Measurements from ENCODE around the gene TLK2.
"Not testable (repeated sequence)": the region's sequence is repeated elsewhere in the genome, so short reads cannot be mapped to it uniquely, and the experiment has no call there.

TLK2 gene

GRCh38 chr17:62493049-62493655 lies 14.5 kb downstream of the TLK2 start:
- H2BK120ac ChIP-seq (ENCODE audit: low read depth, low read length); H4K8ac ChIP-seq (ENCODE audit: low read depth, low read length); H3K27ac ChIP-seq (ENCODE audit: low read depth, low read length); DNase-seq; H4K5ac ChIP-seq (ENCODE audit: low read length); H3K23ac ChIP-seq (ENCODE audit: low read length); H3K9ac ChIP-seq (ENCODE audit: low read length); H3K79me1 ChIP-seq (ENCODE audit: low read length); H3K4me1 ChIP-seq (ENCODE audit: control insufficient read depth, low read depth, low read length); H3K36me3 ChIP-seq (ENCODE audit: control insufficient read depth, insufficient read depth, low read length); H2BK15ac ChIP-seq (replicated peaks; ENCODE audit: low read depth); H3K56ac ChIP-seq (ENCODE audit: low read length); H3K4me2 ChIP-seq (ENCODE audit: low read length); H2AK5ac ChIP-seq (ENCODE audit: low read length); H3K18ac ChIP-seq (ENCODE audit: low read length); H3K27me3 ChIP-seq (ENCODE audit: insufficient read depth, low read length, poor library complexity); H2BK5ac ChIP-seq (ENCODE audit: low read length); H3K4me3 ChIP-seq (ENCODE audit: low read length); H3K4ac ChIP-seq (ENCODE audit: low read depth, low read length): not testable (repeated sequence)
- WGBS (ENCODE audit: extremely low coverage, insufficient coverage, low lambda C conversion rate): no CpG with 5 or more reads among the region's 5 CpGs
- peaks cover 18% of the 10 kb centered on the region for H3K79me2 ChIP-seq (ENCODE audit: control insufficient read depth, insufficient read depth, low read length)

GRCh38 chr17:62494073-62494472 lies 15.4 kb downstream of the TLK2 start:
- no CpG with 5 or more reads among the region's 7 CpGs for WGBS (ENCODE audit: extremely low coverage, insufficient coverage, low lambda C conversion rate)
- H4K5ac ChIP-seq (ENCODE audit: low read length); H3K4me3 ChIP-seq (ENCODE audit: low read length); H3K4ac ChIP-seq (ENCODE audit: low read depth, low read length); H3K23ac ChIP-seq (ENCODE audit: low read length); H3K27me3 ChIP-seq (ENCODE audit: insufficient read depth, low read length, poor library complexity); H3K27ac ChIP-seq (ENCODE audit: low read depth, low read length); H3K18ac ChIP-seq (ENCODE audit: low read length); H2BK120ac ChIP-seq (ENCODE audit: low read depth, low read length); H4K8ac ChIP-seq (ENCODE audit: low read depth, low read length); H2AK5ac ChIP-seq (ENCODE audit: low read length); H3K79me1 ChIP-seq (ENCODE audit: low read length); H3K36me3 ChIP-seq (ENCODE audit: control insufficient read depth, insufficient read depth, low read length); H3K9ac ChIP-seq (ENCODE audit: low read length); H2BK15ac ChIP-seq (replicated peaks; ENCODE audit: low read depth); H3K4me2 ChIP-seq (ENCODE audit: low read length); H3K4me1 ChIP-seq (ENCODE audit: control insufficient read depth, low read depth, low read length); DNase-seq; H2BK5ac ChIP-seq (ENCODE audit: low read length); H3K56ac ChIP-seq (ENCODE audit: low read length): not testable (repeated sequence)
- H3K79me2 ChIP-seq (ENCODE audit: control insufficient read depth, insufficient read depth, low read length): peaks cover 16% of the 10 kb centered on the region

DNA sequence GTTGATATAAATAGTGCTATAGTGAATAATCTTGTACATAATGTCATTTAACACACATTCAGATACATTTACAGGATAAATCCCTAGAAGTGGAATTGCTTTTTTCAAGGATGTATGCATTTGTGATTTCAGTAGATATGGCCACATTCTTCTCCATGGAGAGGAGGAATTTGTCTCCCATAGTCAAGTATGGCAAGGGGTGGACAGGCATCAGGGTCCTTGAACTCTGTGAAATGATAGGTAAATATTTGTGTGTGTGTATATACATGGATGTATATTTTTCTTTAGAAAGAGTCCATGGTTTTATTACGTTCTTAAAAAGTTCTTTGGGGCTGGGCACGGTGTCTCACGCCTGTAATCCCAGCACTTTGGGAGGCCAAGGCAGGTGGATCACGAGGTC lies 17.7 kb downstream of the TLK2 start:
- H2AK5ac ChIP-seq (ENCODE audit: low read length); H3K4ac ChIP-seq (ENCODE audit: low read depth, low read length); H3K27me3 ChIP-seq (ENCODE audit: insufficient read depth, low read length, poor library complexity); H3K4me2 ChIP-seq (ENCODE audit: low read length); H2BK15ac ChIP-seq (replicated peaks; ENCODE audit: low read depth); H4K5ac ChIP-seq (ENCODE audit: low read length); H2BK120ac ChIP-seq (ENCODE audit: low read depth, low read length); H3K23ac ChIP-seq (ENCODE audit: low read length); H3K56ac ChIP-seq (ENCODE audit: low read length); H2BK5ac ChIP-seq (ENCODE audit: low read length); H3K4me3 ChIP-seq (ENCODE audit: low read length); H3K79me1 ChIP-seq (ENCODE audit: low read length); H3K27ac ChIP-seq (ENCODE audit: low read depth, low read length); H3K4me1 ChIP-seq (ENCODE audit: control insufficient read depth, low read depth, low read length); H3K9ac ChIP-seq (ENCODE audit: low read length); H3K18ac ChIP-seq (ENCODE audit: low read length); H4K8ac ChIP-seq (ENCODE audit: low read depth, low read length); H3K36me3 ChIP-seq (ENCODE audit: control insufficient read depth, insufficient read depth, low read length); DNase-seq: not testable (repeated sequence)
- WGBS (ENCODE audit: extremely low coverage, insufficient coverage, low lambda C conversion rate): no CpG with 5 or more reads among the region's 4 CpGs
- H3K79me2 ChIP-seq (ENCODE audit: control insufficient read depth, insufficient read depth, low read length): peaks cover 12% of the 10 kb centered on the region

DNA sequence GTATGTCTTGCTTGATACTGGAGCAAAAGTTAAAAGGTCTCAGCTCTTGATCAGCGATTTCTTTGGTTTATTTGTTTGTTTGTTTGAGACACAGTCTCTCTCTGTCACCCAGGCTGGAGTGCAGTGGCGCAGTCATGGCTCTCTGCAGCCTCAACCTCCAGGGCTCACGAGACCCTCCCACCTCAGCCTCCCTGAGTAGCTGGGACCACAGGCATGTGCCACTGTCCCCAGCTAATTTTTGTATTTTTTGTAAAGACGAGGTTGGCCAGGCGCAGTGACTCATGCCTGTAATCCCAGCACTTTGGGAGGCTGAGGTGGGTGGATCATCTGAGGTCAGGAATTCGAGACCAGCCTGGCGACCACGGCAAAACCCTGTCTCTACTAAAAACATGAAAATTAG lies 20.2 kb downstream of the TLK2 start:
- H2AK5ac ChIP-seq (ENCODE audit: low read length); H4K5ac ChIP-seq (ENCODE audit: low read length); H3K4ac ChIP-seq (ENCODE audit: low read depth, low read length); H2BK5ac ChIP-seq (ENCODE audit: low read length); H3K4me3 ChIP-seq (ENCODE audit: low read length); H3K9ac ChIP-seq (ENCODE audit: low read length); H3K27me3 ChIP-seq (ENCODE audit: insufficient read depth, low read length, poor library complexity); H3K36me3 ChIP-seq (ENCODE audit: control insufficient read depth, insufficient read depth, low read length); H3K56ac ChIP-seq (ENCODE audit: low read length); H2BK15ac ChIP-seq (replicated peaks; ENCODE audit: low read depth); H3K23ac ChIP-seq (ENCODE audit: low read length); H3K79me1 ChIP-seq (ENCODE audit: low read length); H3K18ac ChIP-seq (ENCODE audit: low read length); H3K4me1 ChIP-seq (ENCODE audit: control insufficient read depth, low read depth, low read length); H4K8ac ChIP-seq (ENCODE audit: low read depth, low read length); H3K79me2 ChIP-seq (ENCODE audit: control insufficient read depth, insufficient read depth, low read length); H2BK120ac ChIP-seq (ENCODE audit: low read depth, low read length); H3K27ac ChIP-seq (ENCODE audit: low read depth, low read length); H3K4me2 ChIP-seq (ENCODE audit: low read length); DNase-seq: not testable (repeated sequence)
- no CpG with 5 or more reads among the region's 8 CpGs for WGBS (ENCODE audit: extremely low coverage, insufficient coverage, low lambda C conversion rate)

DNA sequence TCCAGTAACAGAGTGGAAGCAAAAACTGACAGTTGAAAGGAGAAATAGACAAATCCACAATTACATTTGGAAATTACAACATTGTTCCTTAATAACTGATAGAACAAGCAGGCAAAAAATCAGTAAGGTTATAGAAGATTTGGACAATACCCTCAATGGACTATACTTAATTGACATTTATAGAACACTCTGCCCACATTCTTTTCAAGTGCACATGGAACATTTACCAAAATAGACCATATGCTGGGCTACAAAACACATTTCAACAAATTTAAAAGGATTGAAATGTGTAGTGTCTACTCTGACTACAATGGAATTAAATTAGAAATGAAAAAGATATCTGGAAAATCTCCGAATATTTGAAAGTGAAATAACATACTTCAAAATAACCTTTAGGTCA lies 21.8 kb downstream of the TLK2 start:
- not testable (repeated sequence) for DNase-seq; H4K8ac ChIP-seq (ENCODE audit: low read depth, low read length); H3K4ac ChIP-seq (ENCODE audit: low read depth, low read length); H2BK120ac ChIP-seq (ENCODE audit: low read depth, low read length); H3K9ac ChIP-seq (ENCODE audit: low read length); H3K4me3 ChIP-seq (ENCODE audit: low read length); H3K36me3 ChIP-seq (ENCODE audit: control insufficient read depth, insufficient read depth, low read length); H3K4me2 ChIP-seq (ENCODE audit: low read length); H3K23ac ChIP-seq (ENCODE audit: low read length); H3K27me3 ChIP-seq (ENCODE audit: insufficient read depth, low read length, poor library complexity); H2BK15ac ChIP-seq (replicated peaks; ENCODE audit: low read depth); H4K5ac ChIP-seq (ENCODE audit: low read length); H3K27ac ChIP-seq (ENCODE audit: low read depth, low read length); H2AK5ac ChIP-seq (ENCODE audit: low read length); H3K79me2 ChIP-seq (ENCODE audit: control insufficient read depth, insufficient read depth, low read length); H3K56ac ChIP-seq (ENCODE audit: low read length); H2BK5ac ChIP-seq (ENCODE audit: low read length); H3K18ac ChIP-seq (ENCODE audit: low read length); H3K79me1 ChIP-seq (ENCODE audit: low read length); H3K4me1 ChIP-seq (ENCODE audit: control insufficient read depth, low read depth, low read length)
- no CpG with 5 or more reads among the region's 1 CpG for WGBS (ENCODE audit: extremely low coverage, insufficient coverage, low lambda C conversion rate)

DNA sequence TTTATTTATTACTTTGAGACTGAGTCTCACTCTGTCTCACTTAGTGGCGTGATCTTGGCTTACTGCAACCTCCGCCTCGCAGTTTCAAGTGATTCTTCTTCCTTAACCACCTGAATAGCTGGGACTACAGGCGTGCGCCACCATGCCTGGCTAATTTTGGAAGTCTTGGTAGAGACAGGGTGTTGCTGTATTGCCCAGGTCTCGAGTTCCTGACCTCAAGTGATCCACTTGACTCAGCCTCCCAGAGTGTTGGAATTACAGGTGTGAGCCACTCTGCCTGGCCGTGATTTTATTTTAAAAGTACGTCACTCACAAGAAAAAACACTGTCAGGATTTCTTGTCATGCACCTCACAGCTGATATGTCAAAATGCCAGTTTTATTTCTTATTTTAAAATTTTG lies 26.2 kb downstream of the TLK2 start:
- not testable (repeated sequence) for H2BK15ac ChIP-seq (replicated peaks; ENCODE audit: low read depth); H3K9ac ChIP-seq (ENCODE audit: low read length); H3K4me3 ChIP-seq (ENCODE audit: low read length); H3K4me1 ChIP-seq (ENCODE audit: control insufficient read depth, low read depth, low read length); H3K79me1 ChIP-seq (ENCODE audit: low read length); H3K79me2 ChIP-seq (ENCODE audit: control insufficient read depth, insufficient read depth, low read length); H2BK120ac ChIP-seq (ENCODE audit: low read depth, low read length); H3K27ac ChIP-seq (ENCODE audit: low read depth, low read length); H3K18ac ChIP-seq (ENCODE audit: low read length); H3K36me3 ChIP-seq (ENCODE audit: control insufficient read depth, insufficient read depth, low read length); H3K23ac ChIP-seq (ENCODE audit: low read length); H4K8ac ChIP-seq (ENCODE audit: low read depth, low read length); H3K4me2 ChIP-seq (ENCODE audit: low read length); H3K56ac ChIP-seq (ENCODE audit: low read length); DNase-seq; H2AK5ac ChIP-seq (ENCODE audit: low read length); H4K5ac ChIP-seq (ENCODE audit: low read length); H3K27me3 ChIP-seq (ENCODE audit: insufficient read depth, low read length, poor library complexity); H3K4ac ChIP-seq (ENCODE audit: low read depth, low read length); H2BK5ac ChIP-seq (ENCODE audit: low read length)
- no CpG with 5 or more reads among the region's 8 CpGs for WGBS (ENCODE audit: extremely low coverage, insufficient coverage, low lambda C conversion rate)

Measured in mesendoderm (in vitro differentiated cells).